ENCODE data around the gene ATP2C2.

ATP2C2 gene

DNA sequence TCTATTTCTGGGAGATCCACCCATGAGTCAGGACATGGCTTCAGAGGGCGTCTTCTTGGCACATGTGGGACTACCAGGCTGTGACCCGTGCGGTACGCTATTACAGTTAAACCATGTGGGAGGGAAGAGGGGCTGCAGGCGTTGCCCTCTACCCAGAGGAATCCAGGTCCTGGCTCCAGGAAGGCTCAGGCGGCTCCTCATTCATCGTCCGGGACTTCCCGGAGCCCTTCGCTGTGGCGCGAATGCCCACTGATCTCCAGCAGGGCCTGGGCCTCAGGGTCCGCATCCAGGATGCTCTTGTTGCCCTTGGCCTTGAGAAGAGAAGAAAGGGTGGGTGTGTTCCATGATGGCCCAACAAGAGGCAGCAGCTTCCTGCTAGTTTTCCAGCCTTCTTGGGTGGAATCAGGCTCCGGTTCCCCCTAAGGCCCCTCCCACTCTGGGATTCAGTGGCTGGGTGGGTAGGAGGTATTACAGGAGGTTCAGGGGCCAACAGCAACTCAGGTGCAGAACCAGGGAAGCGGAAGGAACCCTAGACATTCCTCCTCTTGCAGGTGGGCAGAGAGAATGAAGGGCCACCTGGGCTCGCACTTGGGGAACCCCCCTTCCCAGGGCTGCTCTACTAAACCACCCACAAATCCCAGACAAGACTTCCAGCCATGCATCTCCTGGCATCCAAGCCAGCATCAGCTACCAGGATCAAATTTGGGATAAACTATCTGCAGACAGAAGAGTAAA lies 111.5 kb downstream of the ATP2C2 start:
- no peak for DNase-seq

GRCh38 chr16:84481051-84481735 lies 112.9 kb downstream of the ATP2C2 start:
- DNase-seq: no peak

DNA sequence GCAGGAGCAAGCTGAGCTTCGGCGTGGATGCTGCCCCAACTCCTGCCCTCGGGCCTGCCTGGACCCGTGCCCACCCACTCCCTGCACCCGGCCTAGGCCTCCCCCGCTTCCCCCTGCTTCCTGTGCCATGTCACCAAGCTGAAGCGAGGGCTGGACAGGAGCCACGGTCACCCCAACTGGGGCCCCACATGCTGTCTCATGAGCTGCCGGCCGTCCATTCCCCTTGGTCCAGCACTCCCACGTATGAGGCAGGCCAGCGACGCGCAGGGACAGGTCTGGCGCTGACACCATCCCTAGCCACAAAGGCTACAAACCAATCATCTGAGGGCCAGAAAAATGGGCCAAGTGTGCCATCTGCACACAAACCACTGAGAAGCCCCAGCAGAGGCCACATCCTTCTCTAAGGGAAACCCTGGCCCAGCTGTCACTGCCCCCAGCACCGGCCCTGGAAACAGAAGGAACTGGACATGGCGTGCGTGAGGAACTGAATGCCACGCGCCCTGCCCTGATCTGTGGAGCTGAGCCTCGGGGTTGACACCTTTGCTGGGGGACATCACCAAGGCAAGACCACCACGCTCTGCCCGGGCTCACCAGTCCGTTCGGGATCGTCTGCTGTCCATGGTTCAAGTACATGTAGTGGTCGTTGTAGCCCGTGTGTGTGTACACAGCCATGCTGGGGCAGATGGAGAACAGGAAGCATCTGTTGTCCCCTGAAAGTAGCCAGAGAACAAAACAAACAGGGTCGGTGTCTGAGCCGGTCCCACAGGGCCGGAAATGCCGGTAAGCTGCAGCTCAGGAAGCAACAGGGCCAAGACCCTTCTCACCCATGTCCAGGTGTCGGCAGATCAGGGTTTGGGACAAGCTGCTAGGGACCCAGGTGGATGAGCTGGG lies 113.9 kb downstream of the ATP2C2 start:
- DNase-seq: no peak

DNA sequence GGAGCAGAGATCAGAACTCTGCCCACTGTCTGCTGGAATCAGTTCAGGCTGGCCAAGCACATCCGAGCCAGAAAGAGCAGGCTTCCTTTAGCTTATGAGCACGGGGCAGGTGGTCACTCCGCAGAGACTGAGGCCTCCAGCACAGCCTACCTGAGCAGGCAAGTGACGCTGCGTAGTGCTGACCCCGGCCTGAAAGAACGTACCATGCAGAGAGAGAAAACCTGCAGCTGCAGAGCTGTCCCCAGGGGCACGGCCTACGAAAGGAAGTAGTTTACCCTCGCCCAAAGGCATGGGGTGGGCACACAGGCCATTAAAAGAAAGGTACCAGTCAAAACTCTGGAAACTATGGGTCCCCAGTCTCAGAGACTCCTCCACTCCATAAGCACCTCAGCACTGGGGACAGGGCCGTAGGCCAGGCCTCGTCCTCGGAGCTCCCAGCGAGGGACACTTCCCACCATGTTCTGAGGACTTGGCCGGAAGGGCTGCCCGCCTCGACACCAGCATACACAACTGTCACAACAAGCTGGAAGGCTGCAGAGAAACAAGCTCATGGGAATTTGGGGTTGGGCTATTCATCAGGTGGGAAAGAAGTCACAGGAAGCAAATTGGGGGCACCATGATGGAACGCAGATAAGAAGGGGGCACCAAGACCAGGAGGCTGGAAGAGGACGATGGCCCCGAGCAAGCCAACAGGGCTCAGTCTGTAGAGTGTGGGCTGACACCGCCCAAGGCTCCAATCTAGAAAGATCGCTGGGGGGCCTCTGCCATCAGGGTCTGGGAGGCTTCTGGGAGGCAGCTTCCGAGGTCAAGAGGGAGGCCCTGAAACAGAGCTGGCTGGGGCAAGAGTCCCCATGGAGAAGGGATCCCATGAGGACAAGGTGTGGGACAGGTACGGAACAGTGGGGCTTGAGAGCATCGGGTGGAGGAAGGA lies 114.9 kb downstream of the ATP2C2 start:
- DNase-seq: no peak

- DNase-seq: no peak
These were observed 115.7 kb downstream of the ATP2C2 start for GRCh38 chr16:84483882-84484565.

DNA sequence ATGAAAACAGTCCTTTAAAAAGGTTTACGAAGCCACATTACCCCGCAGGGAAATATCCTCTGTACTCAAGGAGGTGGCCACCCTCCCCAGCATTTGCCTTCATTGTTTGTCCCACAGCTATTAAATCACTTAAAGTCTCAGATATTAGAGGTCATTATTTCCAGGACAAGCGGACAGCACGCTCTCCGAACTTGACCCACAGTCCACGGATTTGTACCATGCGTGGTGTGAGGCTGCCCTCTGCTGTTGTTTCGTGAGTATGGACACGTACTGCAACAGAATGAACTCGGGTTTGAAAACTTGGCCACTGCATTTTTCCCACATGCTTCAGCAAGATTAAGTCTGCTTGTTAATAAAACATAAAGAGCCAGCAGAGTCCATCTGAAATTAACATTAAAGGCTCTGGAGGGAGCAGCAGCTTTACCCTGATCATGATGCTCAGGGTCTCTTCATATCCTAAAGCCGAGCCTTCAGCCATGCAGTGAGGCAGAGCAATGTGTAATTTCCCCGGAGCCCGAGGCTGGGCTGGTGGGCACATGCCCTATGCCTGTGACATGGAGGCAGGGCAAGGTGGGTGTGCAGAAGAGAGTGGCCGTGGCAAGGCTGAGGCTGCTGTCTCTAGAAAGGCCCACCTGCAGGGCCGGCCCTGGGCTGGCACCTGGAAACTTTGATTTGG lies 116.4 kb downstream of the ATP2C2 start:
- peak; percentile 14 for DNase-seq

DNA sequence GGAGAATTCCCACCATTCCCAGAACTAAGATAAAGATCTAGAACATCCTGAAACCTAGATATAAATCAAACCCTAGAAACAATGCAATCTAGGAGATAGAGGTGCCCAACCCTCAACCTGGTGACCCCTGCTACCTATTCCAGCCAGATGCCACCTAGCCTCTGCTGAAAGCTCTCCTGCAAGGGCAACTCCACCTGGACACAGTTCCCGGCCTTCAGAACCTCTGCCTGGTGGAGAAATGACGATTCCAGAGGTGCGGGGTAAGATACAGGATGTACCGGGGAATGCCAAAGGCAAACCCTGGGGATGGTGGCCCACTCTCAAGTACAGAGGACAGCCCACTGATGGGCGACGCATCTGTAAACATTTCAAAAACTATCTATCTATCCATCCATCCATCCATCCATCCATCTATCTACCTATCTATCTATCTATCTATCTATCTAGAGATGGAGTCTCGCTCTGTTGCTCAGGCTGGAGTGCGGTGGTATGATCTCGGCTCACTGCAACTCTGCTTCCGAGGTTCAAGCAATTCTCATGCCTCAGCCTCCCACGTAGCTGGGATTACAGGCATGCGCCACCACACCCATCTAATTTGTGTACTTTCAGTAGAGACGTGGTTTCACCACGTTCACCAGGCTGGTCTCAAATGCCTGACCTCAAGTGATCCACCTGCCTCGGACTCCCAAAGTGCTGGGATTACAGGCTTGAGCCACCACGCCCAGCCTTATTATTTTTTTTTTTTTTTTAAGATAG lies 117.1 kb downstream of the ATP2C2 start:
- no peak for DNase-seq

GRCh38 chr16:84486126-84486525 lies 117.8 kb downstream of the ATP2C2 start:
- DNase-seq: no peak

GRCh38 chr16:84486551-84487235 lies 118.4 kb downstream of the ATP2C2 start:
- no peak for DNase-seq

DNA sequence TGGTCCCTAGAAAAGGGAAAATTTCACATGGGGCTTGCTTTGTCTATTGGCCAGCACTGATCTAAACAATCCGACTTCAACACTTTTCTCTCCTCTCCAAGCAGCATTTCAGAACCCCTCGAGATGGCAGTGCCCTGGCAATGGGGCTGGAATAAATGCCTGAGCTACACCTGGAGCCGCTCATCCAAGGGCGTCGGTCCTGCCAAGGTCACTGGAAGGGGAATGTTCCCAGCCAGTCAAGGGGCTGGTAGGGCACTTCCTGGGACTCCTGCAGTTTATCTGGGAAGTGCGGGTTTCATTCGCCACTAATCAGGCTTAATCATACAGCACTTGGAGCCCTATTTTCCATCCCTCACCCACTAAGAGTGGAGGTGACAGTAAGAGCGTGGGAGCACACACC lies 119.0 kb downstream of the ATP2C2 start:
- no peak for DNase-seq

DNA sequence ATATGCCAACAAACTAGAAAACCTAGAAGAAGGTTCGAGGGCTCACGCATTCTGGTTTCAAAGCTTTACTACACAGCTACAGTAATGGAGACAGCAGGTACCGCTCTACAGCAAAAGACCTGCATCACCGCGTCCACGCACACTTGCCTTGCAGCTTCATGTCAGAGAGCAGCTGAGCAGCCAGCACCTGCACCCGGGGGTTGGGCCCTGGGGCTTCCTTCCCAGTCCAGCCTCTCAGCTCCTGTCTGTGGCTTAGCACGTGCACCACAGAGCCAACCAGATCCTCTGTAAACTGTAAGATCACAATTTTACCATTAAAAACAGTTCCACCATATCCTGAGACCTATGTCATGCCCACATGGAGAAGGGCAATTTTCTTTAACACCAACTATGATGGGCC lies 120.8 kb downstream of the ATP2C2 start:
- no peak for DNase-seq

DNA sequence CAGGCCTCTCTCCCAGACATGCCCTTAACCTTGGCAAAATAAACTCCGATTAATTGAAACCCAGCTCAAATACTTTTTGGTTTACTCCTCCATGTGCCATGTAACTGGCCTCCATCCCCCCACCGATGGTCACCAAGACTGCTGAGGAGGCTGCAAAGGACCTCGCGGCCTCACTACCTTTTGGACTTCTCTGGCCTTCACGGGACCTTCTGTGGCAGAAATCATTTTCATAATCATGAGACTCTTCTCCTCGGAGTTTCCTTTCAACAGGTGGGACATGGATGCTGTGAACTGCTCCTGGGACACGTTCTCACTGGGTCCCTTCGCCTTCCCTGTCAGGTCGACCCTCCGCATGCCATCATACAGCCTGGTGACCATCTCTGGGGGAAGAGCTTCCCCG lies 127.2 kb downstream of the ATP2C2 start:
- no peak for DNase-seq

GRCh38 chr16:84496991-84497390 lies 128.7 kb downstream of the ATP2C2 start:
- DNase-seq: no peak

DNA sequence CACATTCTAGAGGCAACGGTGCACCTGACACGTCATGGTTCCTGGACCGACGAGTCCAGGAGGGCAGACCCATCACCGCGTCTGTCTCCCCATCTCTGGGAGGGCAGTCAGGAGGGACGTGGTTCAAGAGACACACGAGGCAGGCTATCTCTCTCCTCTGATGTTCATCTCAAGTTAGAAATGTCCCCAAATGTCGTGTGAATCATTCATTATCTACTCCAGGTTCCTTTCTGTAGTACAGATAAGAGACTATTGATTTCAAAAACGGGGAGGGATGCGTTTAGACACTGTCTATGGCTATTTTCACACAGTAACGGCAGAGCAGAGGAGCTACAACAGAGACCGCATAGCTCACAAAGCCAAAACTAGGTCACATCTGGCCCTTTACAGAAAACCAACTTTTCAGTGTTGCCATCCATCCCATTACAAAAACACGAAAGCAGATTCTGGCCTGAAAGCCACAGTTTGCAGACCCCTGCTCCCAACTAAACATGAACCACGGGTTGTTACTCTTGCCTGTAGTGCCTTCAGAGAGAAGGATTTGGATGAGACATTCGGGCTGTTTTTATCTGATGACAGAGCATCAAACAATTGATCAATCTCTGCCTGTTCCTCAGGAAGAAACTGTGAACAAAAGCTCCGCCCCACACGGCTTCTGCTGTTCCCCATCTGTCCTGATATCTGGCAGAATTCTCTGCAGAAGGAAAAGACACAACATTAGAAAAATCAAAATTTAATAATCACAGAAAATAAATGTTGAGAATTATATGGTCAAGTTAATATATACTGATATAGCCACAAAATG lies 129.3 kb downstream of the ATP2C2 start:
- DNase-seq: no peak

- no peak for DNase-seq
These were observed 129.9 kb downstream of the ATP2C2 start for GRCh38 chr16:84498223-84498610.

DNA sequence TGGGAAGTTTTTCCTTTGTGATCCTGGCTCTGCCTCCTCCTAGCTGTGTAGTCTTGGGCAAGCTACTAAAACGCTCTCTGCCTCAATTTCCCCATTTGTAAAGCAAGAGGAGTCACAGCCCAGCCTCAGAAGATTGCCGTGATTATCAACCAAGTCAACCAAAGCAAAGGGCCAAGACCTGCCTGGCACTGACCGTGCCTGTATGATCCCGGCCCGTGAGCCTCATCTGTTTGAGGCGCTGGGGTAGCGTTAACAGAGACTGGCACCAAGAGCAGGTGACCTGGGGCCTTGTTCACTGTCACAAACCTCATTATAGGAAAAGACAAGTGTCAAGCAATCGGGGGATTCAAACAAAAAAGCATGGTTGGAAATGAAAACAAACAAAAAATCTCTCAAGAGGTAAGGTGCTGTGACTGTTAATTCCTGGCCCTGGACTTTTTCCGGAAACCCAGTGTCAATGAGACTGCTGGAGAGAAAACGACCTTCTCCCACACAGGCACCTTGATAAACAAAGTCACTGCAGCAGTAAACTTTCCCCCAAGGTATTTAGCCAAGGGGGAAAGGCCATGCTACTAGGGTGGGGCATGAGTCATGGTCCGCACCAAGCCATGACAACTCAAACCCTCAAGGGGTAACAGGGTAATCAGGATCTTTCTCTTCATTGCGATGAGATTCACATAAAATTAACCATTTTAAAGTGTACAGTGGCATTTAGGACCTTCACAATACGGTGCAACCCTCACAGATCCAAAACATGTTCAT lies 130.7 kb downstream of the ATP2C2 start:
- no peak for DNase-seq

GRCh38 chr16:84499638-84500037 lies 131.3 kb downstream of the ATP2C2 start:
- DNase-seq: no peak

GRCh38 chr16:84500531-84500930 lies 132.2 kb downstream of the ATP2C2 start:
- no peak for DNase-seq
